IPS DF 6.9 (cell line): ENCODE results near the gene SRCIN1.
"Not testable (repeated sequence)": the region's sequence is repeated elsewhere in the genome, so short reads cannot be mapped to it uniquely, and the experiment has no call there.

Source experiments
- DNase-seq: peaks from one replicate; pipeline ENCODE4 v3.0.0-alpha.2; 2013; ENCODE audit warnings: low read depth, low spot score
- H3K27ac ChIP-seq: one replicate; pipeline ENCODE4 v1.5.1; 2013; ENCODE audit warnings: low read length, control low read depth
- H3K27me3 ChIP-seq: 2 replicates; pipeline ENCODE4 v1.6.1; 2013; ENCODE audit warnings: mild to moderate bottlenecking, low read length; ENCODE audit not compliant: control insufficient read depth, insufficient read depth
- H3K36me3 ChIP-seq: 2 replicates; pipeline ENCODE4 v1.6.1; 2013; ENCODE audit warnings: low read length; ENCODE audit not compliant: control insufficient read depth, insufficient read depth
- H3K4me1 ChIP-seq: 2 replicates; pipeline ENCODE4 v1.6.1; 2013; ENCODE audit warnings: low read length; ENCODE audit not compliant: control insufficient read depth, insufficient read depth
- H3K4me3 ChIP-seq: 2 replicates; pipeline ENCODE4 v1.5.1; 2013; ENCODE audit warnings: mild to moderate bottlenecking, low read length
- H3K9me3 ChIP-seq: 2 replicates; pipeline ENCODE4 v1.6.1; 2013; ENCODE audit warnings: low read length, inconsistent platforms; ENCODE audit not compliant: control insufficient read depth, insufficient read depth
- WGBS: extraction: QIAGEN DNeasy Blood & Tissue Kit; methylation state at CpG from one replicate; pipeline ENCODE4 v1.1.7; 2013; ENCODE audit warnings: mixed read lengths, missing lambda C conversion rate; ENCODE audit not compliant: insufficient read length, insufficient coverage; 5-methylcytosine and 5-hydroxymethylcytosine counted together

SRCIN1 gene

DNA sequence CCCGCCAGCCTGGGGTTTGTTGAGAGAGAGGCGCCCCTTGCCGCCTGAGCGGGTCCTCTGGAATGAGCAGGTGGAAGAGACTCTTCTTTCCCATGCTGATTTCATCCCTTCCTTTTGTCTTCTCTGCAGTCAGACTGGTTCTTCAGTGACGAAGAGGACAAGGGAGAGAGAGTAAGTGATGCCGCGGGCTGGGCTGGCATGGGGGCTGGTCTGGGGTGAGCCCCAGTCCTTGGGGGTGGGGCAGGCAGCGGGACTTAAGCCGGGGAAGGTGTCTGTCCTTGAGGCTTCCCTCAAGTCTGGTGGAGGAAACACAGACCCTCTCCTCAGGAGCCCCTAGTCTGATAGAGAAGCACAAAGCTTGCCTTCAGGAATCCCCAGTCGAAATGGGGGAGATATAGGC is 108.1 kb downstream of the SRCIN1 start:
- no CpG with 5 or more reads among the region's 10 CpGs for WGBS
- not testable (repeated sequence) for H3K4me1 ChIP-seq, H3K27me3 ChIP-seq, H3K27ac ChIP-seq, H3K9me3 ChIP-seq, H3K4me3 ChIP-seq, DNase-seq
- H3K36me3 ChIP-seq: peaks cover 11% of the 10 kb centered on the region; the same call in 1 of the 2 replicates

- not testable (repeated sequence) for H3K4me1 ChIP-seq, H3K4me3 ChIP-seq, DNase-seq, H3K9me3 ChIP-seq, H3K27ac ChIP-seq, H3K27me3 ChIP-seq
- no CpG with 5 or more reads among the region's 16 CpGs for WGBS
- peaks cover 14% of the 10 kb centered on the region; the same call in 1 of the 2 replicates for H3K36me3 ChIP-seq
These were observed 111.6 kb downstream of the SRCIN1 start for GRCh38 chr17:38494152-38494551.

DNA sequence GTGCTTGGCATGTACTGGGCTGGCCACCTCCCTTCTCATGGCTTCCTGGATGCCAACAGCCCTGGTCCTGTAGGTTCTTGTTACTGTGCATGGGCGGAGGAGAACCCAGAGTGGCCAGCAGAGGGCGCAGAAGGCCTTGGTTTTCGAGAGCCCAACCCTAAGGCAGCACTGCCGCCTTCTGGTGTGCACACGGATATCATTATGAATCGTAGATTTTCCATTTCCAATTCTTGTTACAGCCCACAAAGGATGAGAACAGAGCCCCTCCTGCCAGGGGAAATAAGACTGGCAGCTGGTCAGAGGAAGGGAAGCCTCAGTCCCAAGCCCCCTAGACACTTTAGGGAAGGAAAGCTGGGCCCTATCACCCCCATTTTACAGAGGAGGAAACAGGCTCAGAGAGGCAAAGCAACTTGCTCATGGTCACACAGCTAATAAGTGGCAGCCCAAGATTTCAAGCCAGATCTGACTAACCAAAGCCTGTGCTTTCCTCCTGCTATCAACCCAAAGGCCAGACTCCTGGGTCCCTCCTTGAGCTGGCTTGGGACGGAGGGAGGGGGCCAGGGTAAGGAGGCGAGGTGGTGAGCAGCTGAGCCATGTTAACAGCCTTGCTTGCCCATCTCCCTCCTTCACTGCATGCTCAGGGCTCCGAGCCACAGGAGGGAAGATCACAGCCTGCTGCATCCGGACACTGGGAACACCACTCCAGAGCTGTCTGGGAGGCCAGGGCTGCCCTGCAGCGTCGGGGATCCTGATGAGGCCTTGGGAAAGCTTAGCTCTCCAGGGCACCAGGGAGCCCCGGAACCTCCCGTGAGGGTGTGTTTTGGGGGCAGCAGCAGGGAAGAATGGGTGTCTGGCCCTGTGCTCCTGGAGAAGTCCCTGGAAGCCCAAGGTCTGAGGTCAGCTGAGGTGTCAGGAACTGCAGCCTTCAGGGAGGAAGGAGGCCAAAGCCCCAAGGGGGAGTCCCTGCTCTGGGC is 113.4 kb downstream of the SRCIN1 start:
- H3K36me3 ChIP-seq: peaks cover 14% of the 10 kb centered on the region; the same call in 1 of the 2 replicates
- not testable (repeated sequence) for H3K27ac ChIP-seq

DNA sequence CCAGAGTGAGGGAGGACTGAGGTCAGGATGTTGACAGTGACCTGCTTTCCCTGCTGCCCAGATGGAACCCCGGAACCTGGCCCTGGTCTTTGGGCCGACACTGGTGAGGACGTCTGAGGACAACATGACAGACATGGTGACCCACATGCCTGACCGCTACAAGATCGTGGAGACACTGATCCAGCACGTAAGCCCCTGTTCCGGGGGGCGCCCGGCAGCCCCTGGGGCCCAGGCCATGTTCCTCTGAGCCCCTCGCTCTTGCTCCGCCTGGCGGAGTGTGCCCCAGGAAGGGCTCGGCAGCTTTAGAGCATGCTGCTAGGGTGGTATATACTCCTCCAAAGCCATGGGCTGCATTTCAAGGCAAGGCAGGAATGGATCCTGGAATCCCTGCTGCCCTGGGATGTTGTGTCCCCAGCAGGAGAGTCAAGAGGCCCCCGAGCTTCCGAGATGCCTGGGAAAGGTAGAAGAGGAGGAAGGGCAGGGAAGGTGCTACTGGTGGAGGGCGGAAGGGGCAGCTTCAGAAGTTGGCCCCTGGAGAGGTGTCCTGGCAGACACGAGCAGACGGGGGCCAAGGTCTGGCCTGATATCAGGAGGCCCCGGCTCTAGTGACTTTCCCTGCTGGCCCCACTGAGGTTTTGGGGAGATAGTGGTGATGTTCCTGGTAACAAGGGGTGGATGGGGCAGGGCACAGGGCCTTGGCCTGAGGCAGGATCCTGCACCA is 114.2 kb downstream of the SRCIN1 start:
- not testable (repeated sequence) for H3K27ac ChIP-seq, H3K9me3 ChIP-seq, H3K4me1 ChIP-seq, H3K4me3 ChIP-seq, DNase-seq, H3K27me3 ChIP-seq
- WGBS: no CpG with 5 or more reads among the region's 19 CpGs
- H3K36me3 ChIP-seq: peaks cover 19% of the 10 kb centered on the region; the same call in 1 of the 2 replicates

More for the DNA sequence above, 113.4 kb downstream of the SRCIN1 start:
- H3K27me3 ChIP-seq, H3K9me3 ChIP-seq, H3K4me1 ChIP-seq, DNase-seq, H3K4me3 ChIP-seq: not testable (repeated sequence)
- no CpG with 5 or more reads among the region's 14 CpGs for WGBS

- WGBS: no CpG with 5 or more reads among the region's 17 CpGs
- peaks cover 18% of the 10 kb centered on the region; the same call in 1 of the 2 replicates for H3K36me3 ChIP-seq
- H3K4me1 ChIP-seq, H3K4me3 ChIP-seq, H3K27me3 ChIP-seq, DNase-seq, H3K9me3 ChIP-seq, H3K27ac ChIP-seq: not testable (repeated sequence)
These were observed 116.0 kb downstream of the SRCIN1 start for GRCh38 chr17:38489774-38490173.

DNA sequence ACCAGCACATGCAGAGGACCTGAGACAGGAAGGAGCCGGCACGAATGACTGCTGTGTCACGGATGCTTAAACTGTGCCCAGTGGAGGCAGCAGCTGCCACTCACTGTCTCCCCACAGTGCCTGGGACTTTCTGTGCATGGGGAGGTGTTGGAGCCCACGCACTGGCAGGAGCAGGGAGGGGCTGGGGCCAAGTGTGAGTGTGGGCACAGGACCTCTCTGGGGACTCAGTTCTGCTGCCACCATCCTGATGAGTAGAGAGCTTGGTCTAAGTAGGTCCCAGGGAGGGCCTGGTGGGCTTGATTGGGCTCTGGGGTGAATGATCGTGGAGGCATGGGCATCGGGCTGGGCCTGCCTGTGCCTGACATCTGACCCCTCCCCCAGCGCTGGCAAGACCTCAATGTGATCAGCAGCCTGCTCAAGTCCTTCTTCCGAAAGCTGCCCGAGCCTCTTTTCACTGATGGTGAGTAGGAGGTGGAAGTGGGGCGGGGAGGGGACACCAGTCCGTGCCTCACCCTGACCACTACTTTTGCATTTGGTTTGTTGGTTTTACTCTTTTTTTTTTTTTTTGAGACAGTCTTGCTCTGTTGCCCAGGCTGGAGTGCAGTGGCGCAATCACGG is 120.0 kb downstream of the SRCIN1 start:
- H3K27me3 ChIP-seq, H3K4me1 ChIP-seq, H3K9me3 ChIP-seq, H3K4me3 ChIP-seq, H3K27ac ChIP-seq, DNase-seq: not testable (repeated sequence)
- WGBS: no CpG with 5 or more reads among the region's 13 CpGs
- H3K36me3 ChIP-seq: peaks cover 18% of the 10 kb centered on the region; the same call in 1 of the 2 replicates

GRCh38 chr17:38485146-38485468 is 120.6 kb downstream of the SRCIN1 start:
- H3K27ac ChIP-seq: no peak overlapping the region

DNA sequence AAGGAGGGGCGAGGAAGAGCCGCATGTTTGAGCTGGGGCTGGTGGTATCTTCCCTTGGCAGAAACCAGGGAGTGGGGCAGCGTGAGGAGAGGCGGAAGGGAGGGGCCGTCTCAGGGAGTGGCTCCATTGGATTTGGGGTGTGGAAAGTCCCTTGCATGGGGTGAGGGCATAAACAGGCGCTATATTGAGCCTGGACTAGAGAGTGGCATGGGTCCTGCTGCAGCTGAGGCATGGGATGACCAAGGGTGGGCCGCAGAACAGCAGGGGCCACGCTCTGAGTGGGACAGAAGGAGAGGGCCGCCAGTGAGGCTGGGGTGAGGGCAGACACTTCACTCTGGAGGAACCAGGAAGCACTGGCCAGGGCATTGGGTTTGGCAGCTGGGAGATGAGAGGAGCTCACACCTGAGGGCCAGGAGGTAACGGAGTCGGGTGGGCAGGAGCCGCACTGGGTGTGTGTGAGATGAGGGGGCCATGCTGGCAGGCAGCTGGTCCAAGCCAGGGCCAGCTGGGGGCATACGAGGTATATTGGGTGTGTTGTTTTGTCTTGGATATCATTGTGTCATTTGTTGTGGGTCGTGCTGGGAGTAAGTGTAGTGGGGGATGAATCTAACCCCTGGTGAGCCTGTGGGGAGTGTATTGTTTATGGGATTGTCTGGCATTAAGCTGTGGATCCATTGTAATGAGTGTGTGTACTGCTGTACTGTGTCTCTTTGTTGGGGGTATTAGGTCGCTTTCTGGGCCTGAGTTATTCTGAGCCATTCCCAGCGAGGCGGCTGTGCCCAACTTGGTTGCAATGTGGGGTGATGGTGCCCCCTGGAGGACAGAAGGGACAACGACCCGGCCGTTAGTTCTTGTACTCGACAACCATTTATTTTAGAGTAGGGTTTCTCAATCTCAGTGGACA is 121.3 kb downstream of the SRCIN1 start:
- DNase-seq, H3K27ac ChIP-seq: not testable (repeated sequence)
- H3K36me3 ChIP-seq: peaks cover 14% of the 10 kb centered on the region; the same call in 1 of the 2 replicates

More at GRCh38 chr17:38485146-38485468, 120.6 kb downstream of the SRCIN1 start:
- H3K27me3 ChIP-seq: no peaks in the 10 kb centered on the region
- no peak for DNase-seq
- no peak overlapping the region for H3K4me3 ChIP-seq
- no CpG with 5 or more reads among the region's 2 CpGs for WGBS
- no peaks in the 10 kb centered on the region for H3K9me3 ChIP-seq
- H3K4me1 ChIP-seq: peaks cover 3% of the 10 kb centered on the region; the same call in 1 of the 2 replicates
- peaks cover 17% of the 10 kb centered on the region; the same call in 1 of the 2 replicates for H3K36me3 ChIP-seq

DNA sequence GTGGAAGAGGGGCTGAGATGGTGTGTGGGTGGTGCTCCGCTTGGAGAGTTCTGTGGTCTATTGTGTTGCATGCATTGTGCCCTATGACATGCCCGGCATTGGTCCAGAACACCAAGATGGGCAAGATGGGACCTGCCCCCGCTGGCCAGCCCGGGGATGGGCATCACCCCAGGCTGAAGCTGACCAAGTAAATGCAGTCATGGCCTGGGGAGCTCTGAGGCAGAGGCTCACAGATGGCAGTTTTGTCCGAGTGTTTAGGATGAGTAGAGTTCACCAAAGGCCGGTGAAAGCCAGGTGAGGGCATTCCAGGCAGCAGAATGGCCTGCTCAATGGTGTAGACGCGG is 123.1 kb downstream of the SRCIN1 start:
- H3K4me1 ChIP-seq, DNase-seq, H3K9me3 ChIP-seq, H3K27ac ChIP-seq, H3K27me3 ChIP-seq, H3K4me3 ChIP-seq: not testable (repeated sequence)
- no CpG with 5 or more reads among the region's 8 CpGs for WGBS
- H3K36me3 ChIP-seq: peaks cover 20% of the 10 kb centered on the region

More for the DNA sequence above, 121.3 kb downstream of the SRCIN1 start:
- H3K27me3 ChIP-seq, H3K9me3 ChIP-seq, H3K4me1 ChIP-seq, H3K4me3 ChIP-seq: not testable (repeated sequence)
- no CpG with 5 or more reads among the region's 21 CpGs for WGBS
